Measurements from ENCODE around the gene FANCC. TPM values are rescaled to one million over a fixed set of nuclear protein-coding genes. Genes with fewer than 3 reads are reported as not detected.

Gene FANCC
- total and polyA plus RNA-seq, 2 of the 13 experiments (the other 11 are each of a cell fraction or from before 2014, with no cell fraction given), result 7.4 to 8.6 TPM

DNA sequence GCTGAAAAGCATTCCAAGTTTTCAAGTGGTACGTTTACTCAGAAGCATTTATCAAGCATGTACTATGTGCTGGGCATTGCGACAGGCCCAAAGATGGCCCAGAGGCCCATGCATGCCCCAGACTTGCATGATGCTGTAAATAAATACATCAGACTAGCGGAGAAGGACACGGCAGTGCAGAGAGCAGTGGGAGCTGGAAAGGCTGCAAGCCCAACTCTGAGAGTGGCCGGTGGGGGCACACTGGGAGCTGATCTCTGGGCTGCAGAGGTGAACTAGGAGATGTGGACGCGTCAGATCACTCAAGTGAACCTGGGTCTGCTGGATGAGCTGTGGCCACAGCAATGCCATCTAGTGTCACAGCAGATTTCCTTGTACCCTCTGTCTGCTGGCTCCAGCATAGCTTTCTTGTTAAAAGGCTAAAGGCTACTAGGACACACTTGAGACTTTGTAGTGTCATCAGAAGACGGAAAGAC lies 246.9 kb downstream of the FANCC start (continued):
- TF ChIP-seq, protein P1, sequence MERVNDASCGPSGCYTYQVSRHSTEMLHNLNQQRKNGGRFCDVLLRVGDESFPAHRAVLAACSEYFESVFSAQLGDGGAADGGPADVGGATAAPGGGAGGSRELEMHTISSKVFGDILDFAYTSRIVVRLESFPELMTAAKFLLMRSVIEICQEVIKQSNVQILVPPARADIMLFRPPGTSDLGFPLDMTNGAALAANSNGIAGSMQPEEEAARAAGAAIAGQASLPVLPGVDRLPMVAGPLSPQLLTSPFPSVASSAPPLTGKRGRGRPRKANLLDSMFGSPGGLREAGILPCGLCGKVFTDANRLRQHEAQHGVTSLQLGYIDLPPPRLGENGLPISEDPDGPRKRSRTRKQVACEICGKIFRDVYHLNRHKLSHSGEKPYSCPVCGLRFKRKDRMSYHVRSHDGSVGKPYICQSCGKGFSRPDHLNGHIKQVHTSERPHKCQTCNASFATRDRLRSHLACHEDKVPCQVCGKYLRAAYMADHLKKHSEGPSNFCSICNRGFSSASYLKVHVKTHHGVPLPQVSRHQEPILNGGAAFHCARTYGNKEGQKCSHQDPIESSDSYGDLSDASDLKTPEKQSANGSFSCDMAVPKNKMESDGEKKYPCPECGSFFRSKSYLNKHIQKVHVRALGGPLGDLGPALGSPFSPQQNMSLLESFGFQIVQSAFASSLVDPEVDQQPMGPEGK (CRISPR knock-in tag; IDR thresholded peaks at IDR 0.05), result peak; percentile 54
- TF ChIP-seq HCFC1 (IDR thresholded peaks at IDR 0.05; ENCODE audit: low read depth, low read length) (no peak), ZNF30 (CRISPR knock-in tag; IDR thresholded peaks at IDR 0.05) (no peak), SRY (CRISPR knock-in tag; IDR thresholded peaks at IDR 0.05) (no peak), GATA4 (IDR thresholded peaks at IDR 0.05; ENCODE audit: borderline replicate concordance, low read depth) (no peak), MBD4 (IDR thresholded peaks at IDR 0.05; ENCODE audit: borderline replicate concordance, low read length) (no peak), ZNF33A (CRISPR knock-in tag; IDR thresholded peaks at IDR 0.05; ENCODE audit: borderline replicate concordance) (no peak), ZNF564 (CRISPR knock-in tag; IDR thresholded peaks at IDR 0.05) (no peak), ZNF773 (CRISPR knock-in tag; IDR thresholded peaks at IDR 0.05; ENCODE audit: borderline replicate concordance) (no peak), FOXC1 (CRISPR knock-in tag; IDR thresholded peaks at IDR 0.05; ENCODE audit: borderline replicate concordance) (0 out of 2 replicates have a peak, but pooled peaks have one; percentile 45), FLYWCH1 (CRISPR knock-in tag; IDR thresholded peaks at IDR 0.05) (no peak), ZNF441 (CRISPR knock-in tag; IDR thresholded peaks at IDR 0.05; ENCODE audit: borderline replicate concordance) (no peak), ZNF264 (CRISPR knock-in tag; IDR thresholded peaks at IDR 0.05) (no peak), FOXA1 (IDR thresholded peaks at IDR 0.05) (no peak), FOXA1 (CRISPR knock-in tag; IDR thresholded peaks at IDR 0.05) (peak; percentile 45), ZNF121 (CRISPR knock-in tag; IDR thresholded peaks at IDR 0.05) (peak; percentile 51; the same call in 1 of the 2 replicates)
- TF ChIP-seq, protein P2, sequence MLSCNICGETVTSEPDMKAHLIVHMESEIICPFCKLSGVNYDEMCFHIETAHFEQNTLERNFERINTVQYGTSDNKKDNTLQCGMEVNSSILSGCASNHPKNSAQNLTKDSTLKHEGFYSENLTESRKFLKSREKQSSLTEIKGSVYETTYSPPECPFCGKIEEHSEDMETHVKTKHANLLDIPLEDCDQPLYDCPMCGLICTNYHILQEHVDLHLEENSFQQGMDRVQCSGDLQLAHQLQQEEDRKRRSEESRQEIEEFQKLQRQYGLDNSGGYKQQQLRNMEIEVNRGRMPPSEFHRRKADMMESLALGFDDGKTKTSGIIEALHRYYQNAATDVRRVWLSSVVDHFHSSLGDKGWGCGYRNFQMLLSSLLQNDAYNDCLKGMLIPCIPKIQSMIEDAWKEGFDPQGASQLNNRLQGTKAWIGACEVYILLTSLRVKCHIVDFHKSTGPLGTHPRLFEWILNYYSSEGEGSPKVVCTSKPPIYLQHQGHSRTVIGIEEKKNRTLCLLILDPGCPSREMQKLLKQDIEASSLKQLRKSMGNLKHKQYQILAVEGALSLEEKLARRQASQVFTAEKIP (CRISPR knock-in tag; IDR thresholded peaks at IDR 0.05; ENCODE audit: borderline replicate concordance), result no peak
- TF ChIP-seq, protein P3, sequence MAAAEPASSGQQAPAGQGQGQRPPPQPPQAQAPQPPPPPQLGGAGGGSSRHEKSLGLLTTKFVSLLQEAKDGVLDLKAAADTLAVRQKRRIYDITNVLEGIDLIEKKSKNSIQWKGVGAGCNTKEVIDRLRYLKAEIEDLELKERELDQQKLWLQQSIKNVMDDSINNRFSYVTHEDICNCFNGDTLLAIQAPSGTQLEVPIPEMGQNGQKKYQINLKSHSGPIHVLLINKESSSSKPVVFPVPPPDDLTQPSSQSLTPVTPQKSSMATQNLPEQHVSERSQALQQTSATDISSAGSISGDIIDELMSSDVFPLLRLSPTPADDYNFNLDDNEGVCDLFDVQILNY (CRISPR knock-in tag; conservative IDR thresholded peaks at IDR 0.05), result no peak
- TF ChIP-seq, protein P4, sequence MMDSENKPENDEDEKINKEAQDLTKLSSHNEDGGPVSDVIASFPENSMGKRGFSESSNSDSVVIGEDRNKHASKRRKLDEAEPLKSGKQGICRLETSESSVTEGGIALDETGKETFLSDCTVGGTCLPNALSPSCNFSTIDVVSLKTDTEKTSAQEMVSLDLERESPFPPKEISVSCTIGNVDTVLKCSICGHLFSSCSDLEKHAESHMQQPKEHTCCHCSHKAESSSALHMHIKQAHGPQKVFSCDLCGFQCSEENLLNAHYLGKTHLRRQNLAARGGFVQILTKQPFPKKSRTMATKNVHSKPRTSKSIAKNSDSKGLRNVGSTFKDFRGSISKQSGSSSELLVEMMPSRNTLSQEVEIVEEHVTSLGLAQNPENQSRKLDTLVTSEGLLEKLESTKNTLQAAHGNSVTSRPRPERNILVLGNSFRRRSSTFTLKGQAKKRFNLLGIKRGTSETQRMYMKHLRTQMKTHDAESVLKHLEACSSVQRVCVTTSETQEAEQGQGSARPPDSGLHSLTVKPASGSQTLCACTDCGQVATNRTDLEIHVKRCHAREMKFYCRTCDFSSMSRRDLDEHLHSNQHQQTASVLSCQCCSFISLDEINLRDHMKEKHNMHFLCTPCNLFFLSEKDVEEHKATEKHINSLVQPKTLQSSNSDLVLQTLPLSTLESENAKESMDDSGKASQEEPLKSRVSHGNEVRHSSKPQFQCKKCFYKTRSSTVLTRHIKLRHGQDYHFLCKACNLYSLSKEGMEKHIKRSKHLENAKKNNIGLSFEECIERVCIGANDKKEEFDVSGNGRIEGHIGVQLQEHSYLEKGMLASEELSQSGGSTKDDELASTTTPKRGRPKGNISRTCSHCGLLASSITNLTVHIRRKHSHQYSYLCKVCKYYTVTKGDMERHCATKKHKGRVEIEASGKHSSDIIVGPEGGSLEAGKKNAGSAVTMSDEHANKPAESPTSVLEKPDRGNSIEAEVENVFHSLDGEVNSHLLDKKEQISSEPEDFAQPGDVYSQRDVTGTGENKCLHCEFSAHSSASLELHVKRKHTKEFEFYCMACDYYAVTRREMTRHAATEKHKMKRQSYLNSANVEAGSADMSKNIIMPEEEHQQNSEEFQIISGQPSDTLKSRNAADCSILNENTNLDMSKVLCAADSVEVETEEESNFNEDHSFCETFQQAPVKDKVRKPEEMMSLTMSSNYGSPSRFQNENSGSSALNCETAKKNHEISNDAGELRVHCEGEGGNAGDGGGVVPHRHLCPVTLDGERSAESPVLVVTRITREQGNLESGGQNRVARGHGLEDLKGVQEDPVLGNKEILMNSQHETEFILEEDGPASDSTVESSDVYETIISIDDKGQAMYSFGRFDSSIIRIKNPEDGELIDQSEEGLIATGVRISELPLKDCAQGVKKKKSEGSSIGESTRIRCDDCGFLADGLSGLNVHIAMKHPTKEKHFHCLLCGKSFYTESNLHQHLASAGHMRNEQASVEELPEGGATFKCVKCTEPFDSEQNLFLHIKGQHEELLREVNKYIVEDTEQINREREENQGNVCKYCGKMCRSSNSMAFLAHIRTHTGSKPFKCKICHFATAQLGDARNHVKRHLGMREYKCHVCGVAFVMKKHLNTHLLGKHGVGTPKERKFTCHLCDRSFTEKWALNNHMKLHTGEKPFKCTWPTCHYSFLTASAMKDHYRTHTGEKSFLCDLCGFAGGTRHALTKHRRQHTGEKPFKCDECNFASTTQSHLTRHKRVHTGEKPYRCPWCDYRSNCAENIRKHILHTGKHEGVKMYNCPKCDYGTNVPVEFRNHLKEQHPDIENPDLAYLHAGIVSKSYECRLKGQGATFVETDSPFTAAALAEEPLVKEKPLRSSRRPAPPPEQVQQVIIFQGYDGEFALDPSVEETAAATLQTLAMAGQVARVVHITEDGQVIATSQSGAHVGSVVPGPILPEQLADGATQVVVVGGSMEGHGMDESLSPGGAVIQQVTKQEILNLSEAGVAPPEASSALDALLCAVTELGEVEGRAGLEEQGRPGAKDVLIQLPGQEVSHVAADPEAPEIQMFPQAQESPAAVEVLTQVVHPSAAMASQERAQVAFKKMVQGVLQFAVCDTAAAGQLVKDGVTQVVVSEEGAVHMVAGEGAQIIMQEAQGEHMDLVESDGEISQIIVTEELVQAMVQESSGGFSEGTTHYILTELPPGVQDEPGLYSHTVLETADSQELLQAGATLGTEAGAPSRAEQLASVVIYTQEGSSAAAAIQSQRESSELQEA (CRISPR knock-in tag; IDR thresholded peaks at IDR 0.05; ENCODE audit: not compliant biosample characterization), result no peak
